ENCODE measurements around the gene STK17B. TPM values are rescaled to one million over a fixed set of nuclear protein-coding genes. Genes with fewer than 3 reads are reported as not detected.

The STK17B gene
- total and polyA plus RNA-seq, 2 of the 8 experiments (the other 6 are each of a cell fraction or from before 2014, with no cell fraction given): 1.8 to 10.5 TPM

- no peaks in the 10 kb centered on the region; a peak in 1 of 4 replicates for H3K9me3 ChIP-seq (ENCODE audit: insufficient read depth in 2 of 2, low read depth in 1 of 2, low read length in 1 of 2)
- H4K91ac ChIP-seq (replicated peaks; ENCODE audit: insufficient read length, low read length): no peak overlapping the region
- no peaks in the 10 kb centered on the region for H3K27me3 ChIP-seq (replicated peaks in 1 of 4; ENCODE audit: control insufficient read depth in 3 of 4, extremely low read depth in 1 of 4, insufficient read depth in 3 of 4, low read length in 3 of 4)
- H3K4ac ChIP-seq (replicated peaks; ENCODE audit: insufficient read length, low read depth, low read length): no peak overlapping the region
- no peak overlapping the region for H3K14ac ChIP-seq (ENCODE audit: insufficient read length)
- H3K79me1 ChIP-seq (ENCODE audit: low read depth, low read length): no peaks in the 10 kb centered on the region
- no peak overlapping the region for H3K18ac ChIP-seq (ENCODE audit: extremely low read depth, low read length)
- H4K8ac ChIP-seq (ENCODE audit: extremely low read depth, insufficient read depth, low read length): no peak overlapping the region
- H3K4me2 ChIP-seq (ENCODE audit: insufficient read depth in 1 of 2, low read depth in 2 of 2, low read length in 2 of 2): no peak overlapping the region
- ChIA-PET CTCF (ENCODE audit: partially characterized antibody) (interaction anchor here (0.6 to 3.9 kb wide), 3 partner anchors 13 to 144 kb away, joined by 3 to 14 read pairs (median 4); no protein-coding TSS in a partner anchor), POLR2A (ENCODE audit: partially characterized antibody) (no interaction called here)
- no peak overlapping the region for H2AFZ ChIP-seq (ENCODE audit: low read length)
- no peak overlapping the region for H3K56ac ChIP-seq (replicated peaks; ENCODE audit: insufficient read length, low read depth, low read length)
- FAIRE-seq: no peak
- H2BK20ac ChIP-seq (ENCODE audit: low read length): no peak overlapping the region
- no peak overlapping the region for H4K5ac ChIP-seq (ENCODE audit: insufficient read length, low read depth, low read length)
- no peak overlapping the region for H3K9ac ChIP-seq (replicated peaks in 1 of 4; ENCODE audit: extremely low read depth in 1 of 4, low read depth in 3 of 4, low read length in 3 of 4)
- H3K27ac ChIP-seq (ENCODE audit: low read depth, low read length): no peak overlapping the region
- WGBS, 2 experiments (ENCODE audit: extremely low coverage in 1 of 2, insufficient coverage in 1 of 2, insufficient read length in 1 of 2, insufficient replicate concordance in 2 of 2, low coverage in 1 of 2, low lambda C conversion rate in 2 of 2, missing lambda C conversion rate in 1 of 2): 100% methylated on average over 2 of the region's 2 CpGs; no CpG with 5 or more reads in 1 of the 2 experiments
- DNase-seq (ENCODE audit: low read depth in 1 of 2, low spot score in 2 of 2): no peak
- no peaks in the 10 kb centered on the region; a peak in 1 of 4 replicates for H3K79me2 ChIP-seq (ENCODE audit: control insufficient read depth in 1 of 2, insufficient read depth in 2 of 2, low read length in 2 of 2)
- no peaks in the 10 kb centered on the region for H4K20me1 ChIP-seq (replicated peaks in 1 of 2; ENCODE audit: control insufficient read depth in 1 of 2, insufficient read depth in 2 of 2, low read length in 2 of 2)
- H3K36me3 ChIP-seq (ENCODE audit: control insufficient read depth in 2 of 4, insufficient read depth in 4 of 4, low read length in 3 of 4): peaks cover 0 to 15% (median 6%) of the 10 kb centered on the region in 4 experiments; a peak in 2 of 8 replicates
- H2BK15ac ChIP-seq (ENCODE audit: low read length): no peak overlapping the region
- H3K23me2 ChIP-seq (ENCODE audit: low read depth, low read length): no peaks in the 10 kb centered on the region
- TF ChIP-seq POLR2AphosphoS5 (IDR thresholded peaks at IDR 0.05; ENCODE audit: low read depth, low read length): no peak
- TF ChIP-seq RAD21 (IDR thresholded peaks at IDR 0.05 in 1 of 2, conservative IDR thresholded peaks at IDR 0.05 in 1 of 2; ENCODE audit: low read depth in 2 of 2, low read length in 2 of 2): no peak
- no peak for TF ChIP-seq PHF8 (conservative IDR thresholded peaks at IDR 0.05; ENCODE audit: low read depth, low read length)
- no peak for TF ChIP-seq TCF12 (IDR thresholded peaks at IDR 0.05; ENCODE audit: low read depth, low read length)
- no peak for TF ChIP-seq EGR1 (IDR thresholded peaks at IDR 0.05; ENCODE audit: borderline replicate concordance, low read depth, low read length)
- TF ChIP-seq, protein P1, sequence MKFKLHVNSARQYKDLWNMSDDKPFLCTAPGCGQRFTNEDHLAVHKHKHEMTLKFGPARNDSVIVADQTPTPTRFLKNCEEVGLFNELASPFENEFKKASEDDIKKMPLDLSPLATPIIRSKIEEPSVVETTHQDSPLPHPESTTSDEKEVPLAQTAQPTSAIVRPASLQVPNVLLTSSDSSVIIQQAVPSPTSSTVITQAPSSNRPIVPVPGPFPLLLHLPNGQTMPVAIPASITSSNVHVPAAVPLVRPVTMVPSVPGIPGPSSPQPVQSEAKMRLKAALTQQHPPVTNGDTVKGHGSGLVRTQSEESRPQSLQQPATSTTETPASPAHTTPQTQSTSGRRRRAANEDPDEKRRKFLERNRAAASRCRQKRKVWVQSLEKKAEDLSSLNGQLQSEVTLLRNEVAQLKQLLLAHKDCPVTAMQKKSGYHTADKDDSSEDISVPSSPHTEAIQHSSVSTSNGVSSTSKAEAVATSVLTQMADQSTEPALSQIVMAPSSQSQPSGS (IDR thresholded peaks at IDR 0.05; ENCODE audit: low read length): no peak
- TF ChIP-seq TAF1 (IDR thresholded peaks at IDR 0.05; ENCODE audit: low read depth, low read length): no peak
- TF ChIP-seq CHD2 (IDR thresholded peaks at IDR 0.05; ENCODE audit: low read length): no peak
- no peak for TF ChIP-seq HDAC2 (IDR thresholded peaks at IDR 0.05; ENCODE audit: borderline replicate concordance in 1 of 2, low read depth in 2 of 2, low read length in 2 of 2)
- H3K4me1 ChIP-seq (replicated peaks in 1 of 4; ENCODE audit: control insufficient read depth in 3 of 4, insufficient read depth in 4 of 4, low read length in 3 of 4): no peaks in the 10 kb centered on the region
- no peak overlapping the region for H2BK5ac ChIP-seq (ENCODE audit: low read depth, low read length)
- H2BK120ac ChIP-seq (replicated peaks; ENCODE audit: low read depth, low read length): no peak overlapping the region
- H3K23ac ChIP-seq (ENCODE audit: insufficient read length): no peak overlapping the region
- no peak overlapping the region for H2BK12ac ChIP-seq (ENCODE audit: low read depth, low read length)
- H3K4me3 ChIP-seq (ENCODE audit: extremely low read depth in 1 of 4, insufficient read depth in 2 of 4, low read depth in 3 of 4, low read length in 4 of 4): no peak overlapping the region
- no peak overlapping the region for H2AK5ac ChIP-seq (ENCODE audit: low read depth, low read length)
Measured at GRCh38 chr2:196153480-196153879, 17.9 kb downstream of the STK17B start.

Measured in H1 (cell line).